HepG2 (cell line): ENCODE data around the gene KCTD13. TPM values are rescaled to one million over a fixed set of nuclear protein-coding genes. Genes with fewer than 3 reads are reported as not detected.
A peak's percentile ranks its signal among the peaks of the same experiment; 100 is the strongest.

Experiments used
- ATAC-seq: fragments of 200-7000 bp; cut with Tn5 transposase; 3 replicates; pipeline ENCODE4 v1.9.1; 2020; ENCODE audit warnings: mild to moderate bottlenecking, moderate library complexity
- BruUV-seq: library from RNA; stranded (reverse); fragments of 400-500 nt; replicated peaks from 2 replicates; lab custom pipeline; 2021; lab: Mats Ljungman, UMichigan
- CTCF ChIA-PET: fragments of 300-600 bp; formaldehyde crosslinking; extraction: SDS; loops from one replicate; lab custom pipeline; 2021; ENCODE audit warnings: low total read pairs, inconsistent platforms, low intra/inter-chr PET ratio; lab: Yijun Ruan, JAX
- POLR2A ChIA-PET: fragments of 350-600 bp; sonication (Branson Sonifier 250); formaldehyde crosslinking; loops from one replicate; lab custom pipeline; 2020; ENCODE audit warnings: antibody characterized with exemption, inconsistent platforms; lab: Yijun Ruan, JAX
- DNase-seq: peaks from one replicate; pipeline ENCODE4 v3.0.0-alpha.2; 2015; ENCODE audit warnings: low spot score
- FAIRE-seq: peaks from 3 replicates; lab custom pipeline; 2011; peaks lifted over from hg19 to GRCh38; lab: Jason Lieb, UNC
- H2AFZ ChIP-seq: one replicate; pipeline ENCODE4 v1.6.1; 2011; ENCODE audit warnings: low read length, inconsistent platforms
- H3K27ac ChIP-seq: fragments of 300-600 bp; 3 replicates; pipeline ENCODE4 v1.8.0; 2011; ENCODE audit warnings: mixed run types, mild to moderate bottlenecking, mixed read lengths, low read length, inconsistent platforms; ENCODE audit not compliant: insufficient read depth; ENCODE audit errors: extremely low read length
- H3K27me3 ChIP-seq, 2 experiments: fragments of 200-600 bp in 1 of 2; 2 replicates in 1 of 2; 3 replicates in 1 of 2; pipeline versions ENCODE4 v1.6.0 to v1.8.0; 2011; ENCODE audit warnings: low read length in 2 of 2, mild to moderate bottlenecking in 2 of 2, moderate library complexity in 2 of 2, inconsistent platforms in 1 of 2; ENCODE audit not compliant: insufficient read depth in 2 of 2, control insufficient read depth in 1 of 2
- H3K36me3 ChIP-seq, 2 experiments: fragments of 200-600 bp in 1 of 2; replicated peaks in 1 of 2; 2 replicates in 1 of 2; 3 replicates in 1 of 2; pipeline versions ENCODE4 v1.5.1 to v1.8.0; 2011; ENCODE audit warnings: low read length in 2 of 2, inconsistent platforms in 1 of 2; ENCODE audit not compliant: insufficient read depth in 2 of 2, control insufficient read depth in 1 of 2
- H3K4me1 ChIP-seq: 2 replicates; pipeline ENCODE4 v1.5.1; 2012; ENCODE audit warnings: low read length, inconsistent platforms; ENCODE audit not compliant: insufficient read depth
- H3K4me2 ChIP-seq: 2 replicates; pipeline ENCODE4 v1.6.0; 2011; ENCODE audit warnings: low read depth, low read length, inconsistent platforms
- H3K4me3 ChIP-seq, 3 experiments: fragments of 200-600 bp in 1 of 3; sonication (generic), shearing (Covaris generic) in 1 of 3; replicated peaks in 1 of 3; 2 replicates each; pipeline ENCODE4 v1.5.1; 2011 to 2016; ENCODE audit warnings: low read length in 3 of 3, inconsistent platforms in 2 of 3, low read depth in 2 of 3, mild to moderate bottlenecking in 2 of 3, control low read depth in 1 of 3, mixed read lengths in 1 of 3; ENCODE audit not compliant: insufficient read depth in 1 of 3
- H3K79me2 ChIP-seq: one replicate; pipeline ENCODE4 v1.6.1; 2011; ENCODE audit warnings: low read length, inconsistent platforms; ENCODE audit not compliant: insufficient read depth
- H3K9ac ChIP-seq: 2 replicates; pipeline ENCODE4 v1.6.0; 2011; ENCODE audit warnings: mild to moderate bottlenecking, low read depth, low read length, inconsistent platforms; ENCODE audit not compliant: insufficient read depth
- H3K9me3 ChIP-seq: 2 replicates; pipeline ENCODE4 v1.5.1; 2012; ENCODE audit warnings: mild to moderate bottlenecking, low read length
- H4K20me1 ChIP-seq: 2 replicates; pipeline ENCODE4 v1.6.0; 2011; ENCODE audit warnings: inconsistent platforms, mild to moderate bottlenecking, low read length, moderate library complexity; ENCODE audit not compliant: insufficient read depth
- ELF4 ChIP-seq: sonication (generic); formaldehyde crosslinking; IDR thresholded peaks from 2 replicates; pipeline ENCODE4 v1.5.0; 2020; ENCODE audit warnings: missing genetic modification reagents, mild to moderate bottlenecking, moderate library complexity, borderline replicate concordance
- FOXM1 ChIP-seq: sonication (generic); formaldehyde crosslinking; IDR thresholded peaks from 2 replicates; pipeline ENCODE4 v1.5.0; 2020; ENCODE audit warnings: missing genetic modification reagents
- IRX3 ChIP-seq: sonication (generic); formaldehyde crosslinking; IDR thresholded peaks from 2 replicates; pipeline ENCODE4 v1.8.1; 2023; ENCODE audit warnings: mild to moderate bottlenecking, low read depth, missing genetic modification reagents, borderline replicate concordance
- JUND ChIP-seq: sonication (generic); formaldehyde crosslinking; IDR thresholded peaks from 2 replicates; pipeline ENCODE4 v1.8.0; 2022; ENCODE audit warnings: mild to moderate bottlenecking, missing genetic modification reagents
- NR1H2 ChIP-seq: sonication (generic); formaldehyde crosslinking; IDR thresholded peaks from 2 replicates; pipeline ENCODE4 v1.8.1; 2022; ENCODE audit warnings: low read depth, missing genetic modification reagents, borderline replicate concordance
- RFX3 ChIP-seq: IDR thresholded peaks from 2 replicates; pipeline ENCODE4 v1.6.1; 2016; ENCODE audit warnings: missing biosample characterization, missing genetic modification reagents
- SP2 ChIP-seq: sonication (generic); formaldehyde crosslinking; IDR thresholded peaks from 2 replicates; pipeline ENCODE4 v1.5.1; 2020; ENCODE audit warnings: mild to moderate bottlenecking, missing genetic modification reagents
- THYN1 ChIP-seq: sonication (generic); formaldehyde crosslinking; IDR thresholded peaks from 2 replicates; pipeline ENCODE4 v1.8.1; 2023; ENCODE audit warnings: low read depth, mild to moderate bottlenecking, moderate library complexity, missing genetic modification reagents, borderline replicate concordance
- ZBTB21 ChIP-seq: sonication (generic); formaldehyde crosslinking; IDR thresholded peaks from 2 replicates; pipeline ENCODE4 v1.4.0; 2020; ENCODE audit warnings: missing genetic modification reagents
- ZNF557 ChIP-seq: sonication (generic); formaldehyde crosslinking; IDR thresholded peaks from 2 replicates; pipeline ENCODE4 v1.4.0; 2020; ENCODE audit warnings: missing genetic modification reagents
- ZNF782 ChIP-seq: sonication (generic); formaldehyde crosslinking; IDR thresholded peaks from 2 replicates; pipeline ENCODE4 v1.4.0; 2020; ENCODE audit warnings: missing genetic modification reagents, mild to moderate bottlenecking, borderline replicate concordance
- ZNF878 ChIP-seq: sonication (generic); formaldehyde crosslinking; IDR thresholded peaks from 2 replicates; pipeline ENCODE4 v1.8.1; 2023; ENCODE audit warnings: mild to moderate bottlenecking, missing genetic modification reagents, moderate library complexity
- WGBS: methylation state at CpG from one replicate; pipeline ENCODE4 v1.1.6; 2017; ENCODE audit warnings: low lambda C conversion rate; 5-methylcytosine and 5-hydroxymethylcytosine counted together
- in situ Hi-C: cut with HindIII; loops from 2 replicates; pipeline ENCODE4 v1.10.0; 2017; ENCODE audit warnings: low pct_unique_long_range_greater_than_20kb; ENCODE audit not compliant: extremely low pct_ligation_motif_present
- intact Hi-C: fragments of 100-400 bp; cut with micrococcal nuclease; formaldehyde crosslinking; loops from one replicate; pipeline ENCODE4 v1.10.0; 2022; ENCODE audit not compliant: unreplicated experiment
- polyA plus RNA-seq, 8 experiments: library from polyadenylated mRNA; depleted of rRNA in 3 of 8; stranded (reverse) in 7 of 8; unstranded in 1 of 8; fragments of >200 nt; fragmentation: Illumina TruSeq in 4 of 8; extraction: Trizol in 4 of 8; gene quantifications; 2 replicates each; pipeline versions ENCODE4 v1.2.1 to v1.2.3, GENCODE V29; 2011 to 2016; ENCODE audit warnings: low read depth in 4 of 8, missing spikeins in 1 of 8, mixed read lengths in 1 of 8; ENCODE audit not compliant: insufficient read depth in 1 of 8
- total RNA-seq, 5 experiments: library from RNA; depleted of rRNA; stranded (reverse); fragments of >200 nt; fragmentation: Illumina TruSeq; extraction: Trizol; gene quantifications; 2 replicates each; pipeline ENCODE4 v1.2.3, GENCODE V29; 2016; ENCODE audit warnings: low read depth in 1 of 5
- TF ChIP-seq, protein P1 (sequence below): sonication (generic); formaldehyde crosslinking; IDR thresholded peaks from 2 replicates; pipeline ENCODE4 v1.5.0; 2020; ENCODE audit warnings: mild to moderate bottlenecking, missing genetic modification reagents, moderate library complexity
- TF ChIP-seq, protein P2 (sequence below): sonication (generic); formaldehyde crosslinking; IDR thresholded peaks from 2 replicates; pipeline ENCODE4 v1.4.0; 2020; ENCODE audit warnings: missing genetic modification reagents
- TF ChIP-seq, protein P3 (sequence below): sonication (generic); formaldehyde crosslinking; IDR thresholded peaks from 2 replicates; pipeline ENCODE4 v1.4.0; 2020; ENCODE audit warnings: mild to moderate bottlenecking, missing genetic modification reagents, borderline replicate concordance
- TF ChIP-seq, protein P4 (sequence below): sonication (generic); formaldehyde crosslinking; conservative IDR thresholded peaks from 2 replicates; pipeline ENCODE4 v1.4.0; 2020; ENCODE audit warnings: missing genetic modification reagents

The KCTD13 gene
- total and polyA plus RNA-seq, 2 of the 13 experiments (the other 11 are each of a cell fraction or from before 2014, with no cell fraction given) = 6.3 to 14.7 TPM

DNA sequence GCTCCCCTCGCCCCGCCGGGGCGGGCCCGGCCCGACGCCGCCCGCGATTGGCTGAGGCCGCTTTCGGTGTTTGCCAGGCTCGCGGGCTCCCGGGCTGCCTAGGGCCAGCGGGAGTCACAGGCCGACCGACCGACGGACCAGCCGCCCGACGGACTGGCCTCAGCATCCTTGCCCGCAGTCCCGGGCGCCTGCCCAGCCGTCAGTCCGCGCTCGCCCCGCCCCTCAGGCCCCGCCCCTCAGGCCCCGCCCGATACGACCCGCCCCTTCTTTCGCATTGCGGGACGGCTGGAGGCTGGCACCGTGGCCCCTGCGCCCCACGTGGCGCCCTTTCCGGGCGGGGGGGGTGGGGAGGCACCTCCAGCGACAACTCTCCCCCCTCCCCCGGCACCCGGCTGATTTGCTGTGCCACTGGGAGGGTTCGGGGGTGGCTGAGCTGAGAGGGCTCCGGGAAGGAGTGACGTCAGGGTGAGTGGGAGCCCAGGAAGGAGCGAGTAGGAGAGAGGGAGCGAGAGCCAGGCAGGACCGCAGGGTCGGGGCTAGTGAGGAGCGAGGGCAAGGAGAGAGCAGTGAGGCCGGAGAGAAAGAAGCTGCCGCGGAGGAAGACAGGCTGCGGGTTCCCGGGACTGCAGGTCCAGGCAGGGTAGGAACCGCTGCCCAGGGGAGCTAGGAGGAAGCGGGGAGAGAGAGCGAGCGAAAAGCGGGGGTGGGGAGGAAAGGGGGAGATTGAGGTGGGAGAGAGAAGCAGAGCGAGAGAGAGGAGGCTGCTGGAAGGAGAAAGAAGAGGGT lies 25.7 kb downstream of the KCTD13 start, which contains the start of gene ASPHD1 (continued):
- TF ChIP-seq, protein P1, sequence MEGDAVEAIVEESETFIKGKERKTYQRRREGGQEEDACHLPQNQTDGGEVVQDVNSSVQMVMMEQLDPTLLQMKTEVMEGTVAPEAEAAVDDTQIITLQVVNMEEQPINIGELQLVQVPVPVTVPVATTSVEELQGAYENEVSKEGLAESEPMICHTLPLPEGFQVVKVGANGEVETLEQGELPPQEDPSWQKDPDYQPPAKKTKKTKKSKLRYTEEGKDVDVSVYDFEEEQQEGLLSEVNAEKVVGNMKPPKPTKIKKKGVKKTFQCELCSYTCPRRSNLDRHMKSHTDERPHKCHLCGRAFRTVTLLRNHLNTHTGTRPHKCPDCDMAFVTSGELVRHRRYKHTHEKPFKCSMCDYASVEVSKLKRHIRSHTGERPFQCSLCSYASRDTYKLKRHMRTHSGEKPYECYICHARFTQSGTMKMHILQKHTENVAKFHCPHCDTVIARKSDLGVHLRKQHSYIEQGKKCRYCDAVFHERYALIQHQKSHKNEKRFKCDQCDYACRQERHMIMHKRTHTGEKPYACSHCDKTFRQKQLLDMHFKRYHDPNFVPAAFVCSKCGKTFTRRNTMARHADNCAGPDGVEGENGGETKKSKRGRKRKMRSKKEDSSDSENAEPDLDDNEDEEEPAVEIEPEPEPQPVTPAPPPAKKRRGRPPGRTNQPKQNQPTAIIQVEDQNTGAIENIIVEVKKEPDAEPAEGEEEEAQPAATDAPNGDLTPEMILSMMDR = no peak; the same call in 1 of the 2 replicates
- TF ChIP-seq, protein P2, sequence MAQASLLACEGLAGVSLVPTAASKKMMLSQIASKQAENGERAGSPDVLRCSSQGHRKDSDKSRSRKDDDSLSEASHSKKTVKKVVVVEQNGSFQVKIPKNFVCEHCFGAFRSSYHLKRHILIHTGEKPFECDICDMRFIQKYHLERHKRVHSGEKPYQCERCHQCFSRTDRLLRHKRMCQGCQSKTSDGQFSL (CRISPR knock-in tag) = peak; percentile 82; the same call in 1 of the 2 replicates
- TF ChIP-seq SP2 (CRISPR knock-in tag) (peak; percentile 40; the same call in 1 of the 2 replicates), FOXM1 (no peak), ZNF557 (CRISPR knock-in tag) (peak; percentile 67; the same call in 1 of the 2 replicates)

DNA sequence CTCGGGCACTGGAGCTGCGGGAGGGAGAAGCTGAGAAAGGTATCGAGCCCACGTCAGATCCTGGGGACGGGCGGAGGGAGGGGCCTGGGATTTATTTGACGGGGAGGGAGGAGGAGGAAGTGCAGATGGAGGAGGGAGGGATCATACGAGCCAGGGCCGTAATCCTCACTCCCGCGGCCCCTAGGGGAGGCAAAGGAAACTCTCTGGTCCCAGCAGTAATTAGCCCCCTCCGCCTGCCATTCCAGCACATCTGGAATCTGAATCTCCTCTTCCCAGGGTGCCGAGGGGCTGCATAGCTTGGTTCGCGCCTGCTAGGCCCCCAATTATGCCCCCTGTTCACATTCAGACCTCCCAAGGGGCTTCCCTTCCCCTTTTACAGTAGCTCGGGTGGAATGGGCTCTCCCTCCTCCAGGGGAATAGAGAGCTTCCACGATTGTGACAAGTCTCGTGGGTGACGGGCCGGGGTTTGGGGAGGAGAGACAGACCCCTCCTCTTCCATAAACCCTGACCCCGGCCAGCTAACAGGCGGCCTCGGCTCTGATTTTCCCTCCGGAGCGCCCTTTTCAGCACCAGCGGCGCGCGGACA lies 26.4 kb downstream of the KCTD13 start, which contains the start of gene SEZ6L2:
SEZ6L2 (minus strand) TSS at position 35 of the 586 bp plus-strand sequence. CDS start 531 bp downstream, outside the sequence.
- no peaks in the 10 kb centered on the region; a peak in 1 of 5 replicates for H3K27me3 ChIP-seq
- DNase-seq (peak; percentile 94), FAIRE-seq (peak; percentile 89), ATAC-seq (peak; percentile 76)
- peaks cover 5% of the 10 kb centered on the region; the same call in 1 of the 2 replicates for H4K20me1 ChIP-seq
- POLR2A ChIA-PET = interaction anchor here (0.6 to 3.8 kb wide), 37 partner anchors 8 to 220 kb away, joined by 3 to 68 read pairs (median 6); partner anchors contain the start of genes ALDOA, CDIPT, HIRIP3 and KCTD13
- peaks cover 0 to 6% of the 10 kb centered on the region in 2 experiments; a peak in 2 of 5 replicates for H3K36me3 ChIP-seq
- in situ Hi-C loops = no loop called here
- H3K4me3 ChIP-seq = peak within 1 kb of the TSS; percentile 84 to 99 (median 86)
- peak within 1 kb of the TSS; percentile 83 for H3K9ac ChIP-seq
- under 1% methylated on average over 23 of the region's 29 CpGs for WGBS
- intact Hi-C loops = loop anchor here (2.0 to 5.0 kb wide), 2 partner anchors 37 to 63 kb away; partner anchors contain the start of genes CDIPT and TMEM219
- H2AFZ ChIP-seq = no peak within 1 kb of the TSS
- H3K4me1 ChIP-seq = peaks cover 45% of the 10 kb centered on the region
- CTCF ChIA-PET = no interaction called here
- peak within 1 kb of the TSS; percentile 99 for H3K4me2 ChIP-seq
- peaks cover 19% of the 10 kb centered on the region for H3K79me2 ChIP-seq
- H3K27ac ChIP-seq = peak within 1 kb of the TSS; percentile 71
- H3K9me3 ChIP-seq = no peaks in the 10 kb centered on the region
- no TSS peak for BruUV-seq
- TF ChIP-seq ELF4 (CRISPR knock-in tag) (peak; percentile 72; the same call in 1 of the 2 replicates), THYN1 (CRISPR knock-in tag) (no peak), JUND (no peak), ZNF878 (CRISPR knock-in tag) (no peak), NR1H2 (CRISPR knock-in tag) (no peak), ZNF782 (CRISPR knock-in tag) (0 out of 2 replicates have a peak, but pooled peaks have one; percentile 17), IRX3 (peak; percentile 95; the same call in 1 of the 2 replicates), RFX3 (CRISPR knock-in tag) (0 out of 2 replicates have a peak, but pooled peaks have one; percentile 14), ZBTB21 (CRISPR knock-in tag) (no peak)
- TF ChIP-seq, protein P3, sequence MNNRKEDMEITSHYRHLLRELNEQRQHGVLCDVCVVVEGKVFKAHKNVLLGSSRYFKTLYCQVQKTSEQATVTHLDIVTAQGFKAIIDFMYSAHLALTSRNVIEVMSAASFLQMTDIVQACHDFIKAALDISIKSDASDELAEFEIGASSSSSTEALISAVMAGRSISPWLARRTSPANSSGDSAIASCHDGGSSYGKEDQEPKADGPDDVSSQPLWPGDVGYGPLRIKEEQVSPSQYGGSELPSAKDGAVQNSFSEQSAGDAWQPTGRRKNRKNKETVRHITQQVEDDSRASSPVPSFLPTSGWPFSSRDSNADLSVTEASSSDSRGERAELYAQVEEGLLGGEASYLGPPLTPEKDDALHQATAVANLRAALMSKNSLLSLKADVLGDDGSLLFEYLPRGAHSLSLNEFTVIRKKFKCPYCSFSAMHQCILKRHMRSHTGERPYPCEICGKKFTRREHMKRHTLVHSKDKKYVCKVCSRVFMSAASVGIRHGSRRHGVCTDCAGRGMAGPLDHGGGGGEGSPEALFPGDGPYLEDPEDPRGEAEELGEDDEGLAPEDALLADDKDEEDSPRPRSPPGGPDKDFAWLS (CRISPR knock-in tag) = no peak
- TF ChIP-seq, protein P4, sequence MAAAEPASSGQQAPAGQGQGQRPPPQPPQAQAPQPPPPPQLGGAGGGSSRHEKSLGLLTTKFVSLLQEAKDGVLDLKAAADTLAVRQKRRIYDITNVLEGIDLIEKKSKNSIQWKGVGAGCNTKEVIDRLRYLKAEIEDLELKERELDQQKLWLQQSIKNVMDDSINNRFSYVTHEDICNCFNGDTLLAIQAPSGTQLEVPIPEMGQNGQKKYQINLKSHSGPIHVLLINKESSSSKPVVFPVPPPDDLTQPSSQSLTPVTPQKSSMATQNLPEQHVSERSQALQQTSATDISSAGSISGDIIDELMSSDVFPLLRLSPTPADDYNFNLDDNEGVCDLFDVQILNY = peak; percentile 88; the same call in 1 of the 2 replicates
